HepG2 (cell line): ENCODE results near the gene PRSS38. TPM values are rescaled to one million over a fixed set of nuclear protein-coding genes. Genes with fewer than 3 reads are reported as not detected.

Experiments
- ATAC-seq: fragments of 200-7000 bp; cut with Tn5 transposase; 3 replicates; pipeline ENCODE4 v1.9.1; 2020; ENCODE audit warnings: mild to moderate bottlenecking, moderate library complexity
- BruUV-seq: library from RNA; stranded (reverse); fragments of 400-500 nt; replicated peaks from 2 replicates; lab custom pipeline; 2021; lab: Mats Ljungman, UMichigan
- CTCF ChIA-PET: fragments of 300-600 bp; formaldehyde crosslinking; extraction: SDS; loops from one replicate; lab custom pipeline; 2021; ENCODE audit warnings: low total read pairs, inconsistent platforms, low intra/inter-chr PET ratio; lab: Yijun Ruan, JAX
- POLR2A ChIA-PET: fragments of 350-600 bp; sonication (Branson Sonifier 250); formaldehyde crosslinking; loops from one replicate; lab custom pipeline; 2020; ENCODE audit warnings: antibody characterized with exemption, inconsistent platforms; lab: Yijun Ruan, JAX
- DNase-seq: peaks from one replicate; pipeline ENCODE4 v3.0.0-alpha.2; 2015; ENCODE audit warnings: low spot score
- FAIRE-seq: peaks from 3 replicates; lab custom pipeline; 2011; peaks lifted over from hg19 to GRCh38; lab: Jason Lieb, UNC
- H2AFZ ChIP-seq: one replicate; pipeline ENCODE4 v1.6.1; 2011; ENCODE audit warnings: low read length, inconsistent platforms
- H3K27ac ChIP-seq: fragments of 300-600 bp; 3 replicates; pipeline ENCODE4 v1.8.0; 2011; ENCODE audit warnings: mixed run types, mild to moderate bottlenecking, mixed read lengths, low read length, inconsistent platforms; ENCODE audit not compliant: insufficient read depth; ENCODE audit errors: extremely low read length
- H3K27me3 ChIP-seq, 2 experiments: fragments of 200-600 bp in 1 of 2; 2 replicates in 1 of 2; 3 replicates in 1 of 2; pipeline versions ENCODE4 v1.6.0 to v1.8.0; 2011; ENCODE audit warnings: low read length in 2 of 2, mild to moderate bottlenecking in 2 of 2, moderate library complexity in 2 of 2, inconsistent platforms in 1 of 2; ENCODE audit not compliant: insufficient read depth in 2 of 2, control insufficient read depth in 1 of 2
- H3K36me3 ChIP-seq, 2 experiments: fragments of 200-600 bp in 1 of 2; replicated peaks in 1 of 2; 2 replicates in 1 of 2; 3 replicates in 1 of 2; pipeline versions ENCODE4 v1.5.1 to v1.8.0; 2011; ENCODE audit warnings: low read length in 2 of 2, inconsistent platforms in 1 of 2; ENCODE audit not compliant: insufficient read depth in 2 of 2, control insufficient read depth in 1 of 2
- H3K4me1 ChIP-seq: 2 replicates; pipeline ENCODE4 v1.5.1; 2012; ENCODE audit warnings: low read length, inconsistent platforms; ENCODE audit not compliant: insufficient read depth
- H3K4me2 ChIP-seq: 2 replicates; pipeline ENCODE4 v1.6.0; 2011; ENCODE audit warnings: low read depth, low read length, inconsistent platforms
- H3K4me3 ChIP-seq, 3 experiments: fragments of 200-600 bp in 1 of 3; sonication (generic), shearing (Covaris generic) in 1 of 3; replicated peaks in 1 of 3; 2 replicates each; pipeline ENCODE4 v1.5.1; 2011 to 2016; ENCODE audit warnings: low read length in 3 of 3, inconsistent platforms in 2 of 3, low read depth in 2 of 3, mild to moderate bottlenecking in 2 of 3, control low read depth in 1 of 3, mixed read lengths in 1 of 3; ENCODE audit not compliant: insufficient read depth in 1 of 3
- H3K79me2 ChIP-seq: one replicate; pipeline ENCODE4 v1.6.1; 2011; ENCODE audit warnings: low read length, inconsistent platforms; ENCODE audit not compliant: insufficient read depth
- H3K9ac ChIP-seq: 2 replicates; pipeline ENCODE4 v1.6.0; 2011; ENCODE audit warnings: mild to moderate bottlenecking, low read depth, low read length, inconsistent platforms; ENCODE audit not compliant: insufficient read depth
- H3K9me3 ChIP-seq: 2 replicates; pipeline ENCODE4 v1.5.1; 2012; ENCODE audit warnings: mild to moderate bottlenecking, low read length
- H4K20me1 ChIP-seq: 2 replicates; pipeline ENCODE4 v1.6.0; 2011; ENCODE audit warnings: inconsistent platforms, mild to moderate bottlenecking, low read length, moderate library complexity; ENCODE audit not compliant: insufficient read depth
- FOXP4 ChIP-seq: sonication (generic); formaldehyde crosslinking; IDR thresholded peaks from 2 replicates; pipeline ENCODE4 v1.4.0; 2020; ENCODE audit warnings: missing genetic modification reagents
- HNRNPUL1 ChIP-seq: fragments of 200-400 bp; formaldehyde crosslinking; IDR thresholded peaks from 2 replicates; pipeline ENCODE4 v1.6.1; 2017; ENCODE audit warnings: low read depth, mild to moderate bottlenecking, low read length, moderate library complexity
- MAFG ChIP-seq: sonication (generic); formaldehyde crosslinking; IDR thresholded peaks from 2 replicates; pipeline ENCODE4 v1.5.1; 2020; ENCODE audit warnings: mild to moderate bottlenecking, missing genetic modification reagents
- SIN3A ChIP-seq: IDR thresholded peaks from 2 replicates; pipeline ENCODE4 v1.6.1; 2011; ENCODE audit warnings: low read depth, mild to moderate bottlenecking, control low read depth, low read length, borderline replicate concordance
- XRCC5 ChIP-seq: fragments of 200-400 bp; formaldehyde crosslinking; optimal IDR thresholded peaks from 2 replicates; pipeline ENCODE3; 2017; ENCODE audit warnings: mild to moderate bottlenecking, low read length
- WGBS: methylation state at CpG from one replicate; pipeline ENCODE4 v1.1.6; 2017; ENCODE audit warnings: low lambda C conversion rate; 5-methylcytosine and 5-hydroxymethylcytosine counted together
- in situ Hi-C: cut with HindIII; loops from 2 replicates; pipeline ENCODE4 v1.10.0; 2017; ENCODE audit warnings: low pct_unique_long_range_greater_than_20kb; ENCODE audit not compliant: extremely low pct_ligation_motif_present
- intact Hi-C: fragments of 100-400 bp; cut with micrococcal nuclease; formaldehyde crosslinking; loops from one replicate; pipeline ENCODE4 v1.10.0; 2022; ENCODE audit not compliant: unreplicated experiment
- polyA plus RNA-seq, 8 experiments: library from polyadenylated mRNA; depleted of rRNA in 3 of 8; stranded (reverse) in 7 of 8; unstranded in 1 of 8; fragments of >200 nt; fragmentation: Illumina TruSeq in 4 of 8; extraction: Trizol in 4 of 8; gene quantifications; 2 replicates each; pipeline versions ENCODE4 v1.2.1 to v1.2.3, GENCODE V29; 2011 to 2016; ENCODE audit warnings: low read depth in 4 of 8, missing spikeins in 1 of 8, mixed read lengths in 1 of 8; ENCODE audit not compliant: insufficient read depth in 1 of 8
- total RNA-seq, 5 experiments: library from RNA; depleted of rRNA; stranded (reverse); fragments of >200 nt; fragmentation: Illumina TruSeq; extraction: Trizol; gene quantifications; 2 replicates each; pipeline ENCODE4 v1.2.3, GENCODE V29; 2016; ENCODE audit warnings: low read depth in 1 of 5

PRSS38 gene
- total and polyA plus RNA-seq, 2 of the 13 experiments (the other 11 are each of a cell fraction or from before 2014, with no cell fraction given) = not detected

- in situ Hi-C loops = no loop called here
- FAIRE-seq = no peak
- ATAC-seq = no peak
These were observed 1.4 kb downstream of the PRSS38 start for GRCh38 chr1:227816750-227817446.

DNA sequence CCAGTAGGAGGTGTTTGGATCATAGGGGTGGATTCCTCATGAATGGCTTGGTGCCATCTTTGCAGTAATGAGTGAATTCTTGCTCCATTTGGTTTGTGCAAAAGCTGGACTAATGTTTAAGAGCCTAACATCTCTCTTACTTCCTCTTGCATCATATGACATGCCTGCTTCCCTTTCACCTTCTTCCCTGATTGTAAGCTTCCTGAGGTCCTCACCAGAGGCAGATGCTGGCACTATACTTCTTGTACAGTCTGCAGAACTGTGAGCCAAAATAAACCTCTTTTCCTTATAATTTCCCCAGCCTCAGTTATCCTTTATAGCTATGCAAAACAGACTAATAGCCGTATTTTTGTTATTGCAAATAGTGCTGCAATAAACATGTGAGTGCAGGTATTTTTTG is 8.1 kb downstream of the PRSS38 start:
- ChIA-PET CTCF (no interaction called here), POLR2A (no interaction called here)
- Histone ChIP-seq H3K36me3 (no peaks in the 10 kb centered on the region), H2AFZ (no peak overlapping the region), H3K9me3 (no peaks in the 10 kb centered on the region), H3K4me2 (no peak overlapping the region), H3K79me2 (no peaks in the 10 kb centered on the region), H3K27me3 (no peaks in the 10 kb centered on the region), H4K20me1 (no peaks in the 10 kb centered on the region), H3K27ac (no peak overlapping the region), H3K4me1 (no peaks in the 10 kb centered on the region), H3K4me3 (no peak overlapping the region), H3K9ac (no peak overlapping the region)
- TF ChIP-seq FOXP4 = no peak
- no peak for FAIRE-seq
- intact Hi-C loops = no loop called here
- no peak for DNase-seq
- no TSS peak for BruUV-seq
- in situ Hi-C loops = no loop called here
- 48% methylated on average over 1 of the region's 1 CpG for WGBS
- no peak for ATAC-seq

More at GRCh38 chr1:227816750-227817446, 1.4 kb downstream of the PRSS38 start:
- Histone ChIP-seq H3K79me2 (no peaks in the 10 kb centered on the region), H4K20me1 (no peaks in the 10 kb centered on the region), H3K36me3 (no peaks in the 10 kb centered on the region), H3K27ac (no peak overlapping the region), H3K9me3 (peaks cover 23% of the 10 kb centered on the region), H3K4me3 (no peak overlapping the region), H3K9ac (no peak overlapping the region), H2AFZ (no peak overlapping the region), H3K4me1 (no peaks in the 10 kb centered on the region), H3K27me3 (no peaks in the 10 kb centered on the region), H3K4me2 (no peak overlapping the region)
- ChIA-PET POLR2A (no interaction called here), CTCF (no interaction called here)
- intact Hi-C loops = no loop called here
- TF ChIP-seq HNRNPUL1 (no peak), SIN3A (no peak), XRCC5 (no peak), MAFG (CRISPR knock-in tag) (no peak)
- BruUV-seq = no TSS peak
- 40% methylated on average over 3 of the region's 16 CpGs for WGBS
- DNase-seq = no peak
